IPS-NIHi7 (cell line): ENCODE data around the gene NPIPA1.
"Not testable (repeated sequence)": the region's sequence is repeated elsewhere in the genome, so short reads cannot be mapped to it uniquely, and the experiment has no call there.

Source experiments
- DNase-seq: peaks from one replicate; pipeline ENCODE4 v3.0.0; 2012; ENCODE audit warnings: mixed read lengths; ENCODE audit errors: extremely low spot score

NPIPA1 gene

DNA sequence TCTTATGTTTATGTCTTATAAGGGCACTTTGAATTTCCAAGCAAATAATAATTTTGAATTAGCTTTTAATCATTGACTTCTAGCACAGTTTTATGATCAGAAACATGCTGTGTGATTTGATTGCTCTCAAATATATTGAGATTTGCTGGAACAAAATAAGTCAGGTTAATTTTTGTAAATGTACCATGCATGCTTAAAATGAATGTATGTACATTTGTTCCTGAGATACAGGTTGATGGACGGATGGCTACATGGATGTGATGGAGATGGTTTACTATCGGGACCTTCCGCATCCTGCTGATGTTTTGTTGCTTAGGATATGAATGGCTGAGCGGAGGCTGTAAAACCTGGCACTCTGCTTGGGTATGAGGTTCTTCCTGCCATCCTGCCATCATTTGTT is at the start of gene NPIPA1:
TSS of gene NPIPA1 (plus strand) at position 301 of the 400 bp plus-strand sequence. CDS start at position 301, 0 bp downstream.
- DNase-seq = not testable (repeated sequence)

DNA sequence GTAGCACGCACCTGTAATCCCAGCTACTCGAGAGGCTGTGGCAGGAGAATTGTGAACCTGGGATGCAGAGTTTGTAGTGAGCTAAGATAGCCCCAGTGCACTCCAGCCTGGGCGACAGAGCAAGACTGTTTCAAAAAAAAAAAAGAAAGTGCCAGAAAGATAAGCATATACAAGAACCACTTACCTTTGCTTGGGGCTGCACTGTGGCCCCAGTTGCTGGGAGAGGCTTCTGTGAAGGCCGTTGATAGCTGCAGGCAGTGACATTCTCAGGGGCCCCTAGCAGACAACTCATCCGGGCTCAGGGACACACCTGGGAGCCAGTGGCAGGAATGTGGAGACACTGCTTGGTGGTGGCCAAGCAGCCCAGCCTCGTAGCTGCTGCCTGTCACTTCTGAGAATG is 45.1 kb upstream of the NPIPA1 start:
- DNase-seq = not testable (repeated sequence)

DNA sequence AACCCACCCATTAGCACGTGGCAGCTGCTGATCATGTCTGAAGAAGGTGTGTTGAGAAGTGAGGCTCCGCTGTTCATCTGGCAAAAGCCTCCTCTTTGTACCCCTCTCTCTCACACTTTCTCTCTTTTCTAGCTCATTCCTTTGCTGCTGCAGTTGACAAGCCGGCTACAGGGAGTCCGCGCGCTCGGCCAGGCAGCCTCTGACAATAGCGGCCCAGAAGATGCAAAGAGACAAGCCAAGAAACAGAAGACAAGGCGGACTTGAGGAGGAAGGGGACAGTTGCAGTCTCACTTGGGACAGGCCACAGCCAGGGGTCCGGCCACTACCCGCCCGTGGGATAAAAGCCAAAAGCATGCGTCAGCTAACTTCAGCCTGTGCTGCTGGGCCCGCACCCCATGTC is 41.9 kb upstream of the NPIPA1 start:
- not testable (repeated sequence) for DNase-seq

- DNase-seq = not testable (repeated sequence)
Observed at GRCh38 chr16:14896023-14896422, 41.2 kb upstream of the NPIPA1 start.

- DNase-seq = not testable (repeated sequence)
Observed at GRCh38 chr16:14897006-14897664, 40.1 kb upstream of the NPIPA1 start.

- DNase-seq = not testable (repeated sequence)
Observed at GRCh38 chr16:14898162-14898561, 39.1 kb upstream of the NPIPA1 start.

GRCh38 chr16:14903191-14903957 is 33.9 kb upstream of the NPIPA1 start:
- DNase-seq = not testable (repeated sequence)

- not testable (repeated sequence) for DNase-seq
Observed at GRCh38 chr16:14909744-14910143, 27.5 kb upstream of the NPIPA1 start.

- not testable (repeated sequence) for DNase-seq
Observed at GRCh38 chr16:14910833-14911629, 26.2 kb upstream of the NPIPA1 start.

GRCh38 chr16:14911954-14912353 is 25.3 kb upstream of the NPIPA1 start:
- not testable (repeated sequence) for DNase-seq

GRCh38 chr16:14912588-14912987 is 24.7 kb upstream of the NPIPA1 start:
- DNase-seq = not testable (repeated sequence)

GRCh38 chr16:14918504-14918903 is 18.7 kb upstream of the NPIPA1 start:
- not testable (repeated sequence) for DNase-seq

GRCh38 chr16:14919837-14920600 is 17.2 kb upstream of the NPIPA1 start:
- DNase-seq = not testable (repeated sequence)

DNA sequence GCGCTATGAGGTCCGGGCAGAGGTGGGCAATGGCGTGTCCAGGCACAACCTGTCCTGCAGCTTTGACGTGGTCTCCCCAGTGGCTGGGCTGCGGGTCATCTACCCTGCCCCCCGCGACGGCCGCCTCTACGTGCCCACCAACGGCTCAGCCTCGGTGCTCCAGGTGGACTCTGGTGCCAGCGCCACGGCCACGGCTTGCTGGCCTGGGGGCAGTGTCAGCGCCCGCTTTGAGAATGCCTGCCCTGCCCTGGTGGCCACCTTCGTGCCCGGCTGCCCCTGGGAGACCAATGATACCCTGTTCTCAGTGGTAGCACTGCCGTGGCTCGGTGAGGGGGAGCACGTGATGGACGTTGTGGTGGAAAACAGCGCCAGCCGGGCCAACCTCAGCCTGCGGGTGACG is 15.0 kb upstream of the NPIPA1 start:
- not testable (repeated sequence) for DNase-seq

DNA sequence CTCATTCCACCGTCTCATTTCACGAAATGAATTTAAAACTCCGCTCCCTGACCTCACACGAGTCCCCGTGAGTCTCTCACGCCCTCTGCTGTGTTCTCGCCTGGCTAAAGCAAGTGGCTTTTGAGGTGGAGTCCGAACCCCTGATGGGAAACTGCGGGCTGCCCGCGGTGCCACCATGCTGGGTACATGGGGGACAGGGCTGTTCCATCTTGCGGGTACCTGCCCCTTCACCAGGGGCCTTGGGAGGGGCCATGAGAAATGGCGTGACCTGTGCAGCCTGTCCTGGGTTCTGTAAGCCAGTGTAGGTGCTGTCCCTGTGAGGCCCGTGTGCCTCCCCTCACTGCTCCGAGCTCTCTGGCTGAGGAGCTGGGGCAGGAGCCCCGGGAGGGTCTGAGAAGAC is 14.3 kb upstream of the NPIPA1 start:
- not testable (repeated sequence) for DNase-seq

DNA sequence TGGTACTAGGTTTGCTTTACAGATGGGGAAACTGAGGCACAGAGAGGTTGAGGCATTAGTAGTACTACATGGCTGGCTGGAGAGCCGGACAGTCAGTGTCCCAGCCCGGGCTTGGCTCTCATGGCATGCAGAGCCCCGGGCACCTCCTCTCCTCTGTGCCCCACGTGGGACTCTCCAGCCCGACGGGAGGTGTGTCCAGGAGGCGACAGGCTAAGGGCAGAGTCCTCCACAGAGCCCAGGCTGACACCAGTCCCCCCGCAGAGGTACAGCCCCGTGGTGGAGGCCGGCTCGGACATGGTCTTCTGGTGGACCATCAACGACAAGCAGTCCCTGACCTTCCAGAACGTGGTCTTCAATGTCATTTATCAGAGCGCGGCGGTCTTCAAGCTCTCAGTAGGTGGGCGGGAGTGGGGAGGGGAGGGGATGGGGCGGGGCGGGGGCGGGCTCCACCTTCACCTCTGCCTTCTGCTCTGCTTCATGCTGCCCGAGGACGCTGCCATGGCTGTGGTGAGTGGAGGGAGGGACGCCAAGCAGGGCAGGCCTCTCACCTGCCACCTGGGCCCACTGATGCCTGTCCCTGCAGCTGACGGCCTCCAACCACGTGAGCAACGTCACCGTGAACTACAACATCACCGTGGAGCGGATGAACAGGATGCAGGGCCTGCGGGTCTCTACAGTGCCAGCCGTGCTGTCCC is 13.7 kb upstream of the NPIPA1 start:
- not testable (repeated sequence) for DNase-seq

- not testable (repeated sequence) for DNase-seq
Observed at GRCh38 chr16:14924359-14924758, 12.9 kb upstream of the NPIPA1 start.

- not testable (repeated sequence) for DNase-seq
Observed at GRCh38 chr16:14924982-14925381, 12.3 kb upstream of the NPIPA1 start.

DNA sequence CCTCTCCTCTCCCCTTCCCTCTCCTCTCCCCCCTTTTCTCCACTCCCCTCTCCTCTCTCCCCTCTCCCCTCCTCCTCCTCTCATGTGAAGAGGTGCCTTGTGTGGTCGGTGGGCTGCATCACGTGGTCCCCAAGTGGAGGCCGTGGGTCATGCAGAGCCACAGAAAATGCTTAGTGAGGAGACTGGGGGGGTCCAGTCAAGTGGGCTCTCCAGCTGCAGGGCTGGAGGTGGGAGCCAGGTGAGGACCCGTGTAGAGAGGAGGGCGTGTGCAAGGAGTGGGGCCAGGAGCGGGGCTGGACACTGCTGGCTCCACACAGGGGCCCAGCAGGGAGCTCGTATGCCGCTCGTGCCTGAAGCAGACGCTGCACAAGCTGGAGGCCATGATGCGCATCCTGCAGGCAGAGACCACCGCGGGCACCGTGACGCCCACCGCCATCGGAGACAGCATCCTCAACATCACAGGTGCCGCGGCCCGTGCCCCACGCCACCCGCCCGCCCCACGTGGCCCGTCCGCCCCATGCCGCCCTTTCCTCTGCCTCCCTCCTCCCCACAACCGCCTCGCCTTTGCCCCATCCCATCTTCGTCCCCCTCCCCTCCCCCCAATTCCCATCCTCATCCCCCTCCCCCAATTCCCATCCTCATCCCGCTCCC is 9.1 kb upstream of the NPIPA1 start:
- DNase-seq = not testable (repeated sequence)

DNA sequence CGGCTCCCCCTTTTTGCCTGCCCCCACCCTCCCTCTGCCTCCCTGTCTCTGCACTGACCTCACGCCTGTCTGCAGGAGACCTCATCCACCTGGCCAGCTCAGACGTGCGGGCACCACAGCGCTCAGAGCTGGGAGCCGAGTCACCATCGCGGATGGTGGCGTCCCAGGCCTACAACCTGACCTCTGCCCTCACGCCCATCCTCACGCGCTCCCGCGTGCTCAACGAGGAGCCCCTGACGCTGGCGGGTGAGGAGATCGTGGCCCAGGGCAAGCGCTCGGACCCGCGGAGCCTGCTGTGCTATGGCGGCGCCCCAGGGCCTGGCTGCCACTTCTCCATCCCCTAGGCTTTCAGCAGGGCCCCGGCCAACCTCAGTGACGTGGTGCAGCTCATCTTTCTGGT is 8.1 kb upstream of the NPIPA1 start:
- not testable (repeated sequence) for DNase-seq
